GM10266 (cell line): Measurements from ENCODE around the gene NF2.
"Not testable (repeated sequence)": the region's sequence is repeated elsewhere in the genome, so short reads cannot be mapped to it uniquely, and the experiment has no call there.

Experiments used
- DNase-seq: peaks from one replicate; pipeline ENCODE4 v3.0.0; 2012; ENCODE audit errors: extremely low spot score
- TF ChIP-seq, protein P1 (sequence below): IDR thresholded peaks from 2 replicates; pipeline ENCODE4 v1.5.1; 2012; ENCODE audit warnings: mild to moderate bottlenecking, low read depth; ENCODE audit not compliant: control insufficient read depth, insufficient read depth; ENCODE audit errors: missing control alignments

Gene NF2

DNA sequence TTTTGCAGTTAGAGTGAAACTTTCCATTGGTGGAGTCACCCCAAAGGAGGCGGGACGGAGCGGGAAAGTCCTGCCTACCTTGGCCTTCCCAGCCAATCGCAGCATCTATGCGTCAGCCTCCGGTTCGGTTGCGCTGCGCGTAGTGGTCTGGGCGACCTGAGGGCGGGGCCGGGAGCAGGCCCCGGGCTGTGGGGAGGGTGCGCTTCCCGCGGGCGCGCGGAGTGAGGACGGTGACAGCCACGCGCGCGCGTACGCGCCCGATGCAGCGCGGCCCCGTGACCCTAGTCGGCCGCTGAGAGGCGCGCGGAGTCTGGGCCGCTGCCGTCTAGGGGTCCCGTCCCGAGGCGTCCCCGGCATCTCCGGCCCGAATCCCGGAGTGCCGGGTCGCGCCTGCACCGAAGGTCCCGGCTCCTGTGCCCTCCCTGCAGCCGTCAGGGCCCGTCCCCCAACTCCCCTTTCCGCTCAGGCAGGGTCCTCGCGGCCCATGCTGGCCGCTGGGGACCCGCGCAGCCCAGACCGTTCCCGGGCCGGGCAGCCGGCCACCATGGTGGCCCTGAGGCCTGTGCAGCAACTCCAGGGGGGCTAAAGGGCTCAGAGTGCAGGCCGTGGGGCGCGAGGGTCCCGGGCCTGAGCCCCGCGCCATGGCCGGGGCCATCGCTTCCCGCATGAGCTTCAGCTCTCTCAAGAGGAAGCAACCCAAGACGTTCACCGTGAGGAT lies at the start of gene NF2:
TSS of gene NF2 (plus strand) at position 276 of the 718 bp plus-strand sequence. CDS start at position 642, 366 bp downstream.
- TF ChIP-seq, protein P1, sequence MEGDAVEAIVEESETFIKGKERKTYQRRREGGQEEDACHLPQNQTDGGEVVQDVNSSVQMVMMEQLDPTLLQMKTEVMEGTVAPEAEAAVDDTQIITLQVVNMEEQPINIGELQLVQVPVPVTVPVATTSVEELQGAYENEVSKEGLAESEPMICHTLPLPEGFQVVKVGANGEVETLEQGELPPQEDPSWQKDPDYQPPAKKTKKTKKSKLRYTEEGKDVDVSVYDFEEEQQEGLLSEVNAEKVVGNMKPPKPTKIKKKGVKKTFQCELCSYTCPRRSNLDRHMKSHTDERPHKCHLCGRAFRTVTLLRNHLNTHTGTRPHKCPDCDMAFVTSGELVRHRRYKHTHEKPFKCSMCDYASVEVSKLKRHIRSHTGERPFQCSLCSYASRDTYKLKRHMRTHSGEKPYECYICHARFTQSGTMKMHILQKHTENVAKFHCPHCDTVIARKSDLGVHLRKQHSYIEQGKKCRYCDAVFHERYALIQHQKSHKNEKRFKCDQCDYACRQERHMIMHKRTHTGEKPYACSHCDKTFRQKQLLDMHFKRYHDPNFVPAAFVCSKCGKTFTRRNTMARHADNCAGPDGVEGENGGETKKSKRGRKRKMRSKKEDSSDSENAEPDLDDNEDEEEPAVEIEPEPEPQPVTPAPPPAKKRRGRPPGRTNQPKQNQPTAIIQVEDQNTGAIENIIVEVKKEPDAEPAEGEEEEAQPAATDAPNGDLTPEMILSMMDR: peak; percentile 31
- DNase-seq: peak; percentile 99

DNA sequence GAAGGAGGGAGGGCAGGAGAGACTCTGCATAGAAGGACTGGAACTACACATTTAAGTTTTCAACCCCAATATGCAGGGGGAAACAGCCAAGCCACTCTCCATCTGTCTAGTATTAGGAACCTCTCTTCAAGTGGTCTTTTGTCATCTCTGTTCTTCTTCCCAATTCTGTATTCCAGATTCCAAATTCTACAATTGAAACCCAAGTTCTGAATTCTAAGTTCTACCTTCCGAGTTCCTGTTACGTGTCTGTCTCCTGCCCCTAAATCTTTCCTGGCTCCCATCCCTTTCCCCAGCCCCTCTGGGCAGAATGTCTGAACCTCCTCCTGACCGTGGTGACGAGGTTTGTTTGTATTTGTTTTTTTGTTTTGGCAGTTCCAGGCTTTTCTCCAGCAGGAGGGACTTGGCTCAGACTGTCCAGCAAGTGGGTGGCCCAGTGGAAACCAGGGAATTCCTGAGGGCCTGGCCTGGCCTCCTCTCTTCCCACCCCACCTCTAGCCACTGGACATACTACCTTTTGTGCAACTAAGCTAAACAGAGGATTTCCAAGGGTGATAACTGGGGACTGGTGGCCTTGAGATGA lies 48.3 kb upstream of the NF2 start:
- no peak for DNase-seq
- TF ChIP-seq, protein P1: no peak

DNA sequence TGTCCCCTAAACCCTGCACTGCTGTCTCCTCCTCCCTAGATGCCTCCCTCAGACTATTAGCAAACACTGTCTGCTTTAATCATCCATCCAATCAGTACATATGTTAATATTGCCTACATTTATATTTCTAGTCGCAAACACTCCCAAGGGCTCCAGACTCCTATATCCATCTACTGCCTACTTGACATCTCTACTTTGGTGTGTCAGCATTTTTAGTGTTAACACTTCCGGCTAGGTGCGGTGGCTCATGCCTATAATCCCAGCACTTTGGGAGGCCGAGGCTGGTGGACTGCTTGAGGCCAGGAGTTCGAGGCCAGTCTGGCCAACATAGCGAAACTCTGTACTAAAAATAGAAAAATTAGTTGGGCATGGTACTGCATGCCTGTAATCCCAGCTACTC lies 44.4 kb upstream of the NF2 start:
- TF ChIP-seq, protein P1: no peak
- no peak for DNase-seq

DNA sequence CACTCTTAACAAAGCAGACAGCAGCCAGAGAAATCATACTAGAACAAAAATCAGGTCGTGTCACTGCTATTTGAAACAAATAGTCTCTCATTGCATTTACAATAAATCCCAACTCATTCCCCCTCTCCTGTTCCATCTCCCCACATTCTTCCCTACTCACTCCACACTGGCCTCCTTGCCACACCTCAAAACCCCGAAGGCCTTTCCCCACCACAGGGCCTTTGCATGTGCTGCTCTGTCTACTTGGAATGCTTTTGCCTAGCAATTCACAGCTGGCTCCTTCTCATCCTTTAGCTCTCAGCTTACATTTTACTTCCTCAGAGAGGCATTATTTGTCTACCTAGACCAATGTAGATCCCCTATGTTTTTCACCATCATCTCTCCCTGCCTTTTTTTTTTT lies 43.6 kb upstream of the NF2 start:
- TF ChIP-seq, protein P1: no peak
- DNase-seq: no peak

DNA sequence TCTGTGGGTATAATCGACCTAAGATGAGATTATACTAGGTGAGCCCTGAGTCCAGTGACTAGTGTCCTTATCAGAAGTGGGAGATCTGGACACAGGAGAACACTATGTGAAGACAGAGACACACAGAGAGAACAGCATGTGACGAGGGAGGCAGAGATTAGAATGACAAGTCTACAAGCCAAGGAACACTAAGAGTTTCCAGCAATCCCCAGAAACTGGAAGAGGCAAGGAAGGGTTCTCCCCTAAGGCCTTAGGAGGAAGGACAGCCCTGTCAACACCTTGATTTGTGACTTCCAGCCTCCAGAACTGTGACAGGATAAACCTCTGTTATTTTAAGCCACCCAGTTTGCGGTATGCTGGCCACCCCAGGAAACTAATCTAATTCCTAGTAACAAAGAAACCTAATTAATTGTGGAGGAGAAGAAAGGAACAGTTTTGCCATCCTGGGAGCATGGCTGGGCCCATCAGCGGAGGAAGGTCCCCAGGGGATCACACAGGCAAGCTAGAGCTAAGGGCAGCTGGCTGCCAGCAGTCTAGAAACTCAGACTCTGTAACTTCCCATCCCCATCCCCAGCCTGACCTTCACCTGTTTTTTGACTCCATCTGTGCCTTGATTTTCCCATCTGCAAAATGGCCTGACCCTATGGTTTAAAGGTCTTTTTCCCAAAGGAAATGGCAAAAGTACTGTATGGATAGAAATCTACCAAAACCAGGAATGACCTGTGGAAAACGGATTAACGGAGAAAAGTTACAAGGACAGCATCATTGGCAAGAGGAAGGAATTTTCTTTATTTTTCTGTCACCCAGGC lies 39.6 kb upstream of the NF2 start:
- no peak for DNase-seq
- TF ChIP-seq, protein P1: no peak

DNA sequence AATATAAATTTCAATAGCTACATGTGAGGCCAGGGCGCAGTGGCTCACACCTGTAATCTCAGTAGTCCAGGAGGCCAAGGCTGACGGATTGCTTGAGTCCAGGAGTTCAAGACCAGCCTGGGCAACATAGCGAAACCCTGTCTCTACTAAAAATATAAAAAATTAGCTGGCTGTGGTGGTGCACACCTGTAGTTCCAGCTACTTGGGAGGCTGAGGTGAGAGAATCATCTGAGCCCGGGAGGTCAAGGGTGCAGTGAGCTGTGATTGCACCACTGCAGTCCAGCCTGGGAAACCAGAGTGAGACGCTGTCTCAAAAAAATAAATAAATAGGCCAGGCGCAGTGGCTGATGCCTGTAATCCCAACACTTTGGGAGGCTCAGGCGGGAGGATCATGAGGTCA lies 36.9 kb upstream of the NF2 start:
- not testable (repeated sequence) for DNase-seq

DNA sequence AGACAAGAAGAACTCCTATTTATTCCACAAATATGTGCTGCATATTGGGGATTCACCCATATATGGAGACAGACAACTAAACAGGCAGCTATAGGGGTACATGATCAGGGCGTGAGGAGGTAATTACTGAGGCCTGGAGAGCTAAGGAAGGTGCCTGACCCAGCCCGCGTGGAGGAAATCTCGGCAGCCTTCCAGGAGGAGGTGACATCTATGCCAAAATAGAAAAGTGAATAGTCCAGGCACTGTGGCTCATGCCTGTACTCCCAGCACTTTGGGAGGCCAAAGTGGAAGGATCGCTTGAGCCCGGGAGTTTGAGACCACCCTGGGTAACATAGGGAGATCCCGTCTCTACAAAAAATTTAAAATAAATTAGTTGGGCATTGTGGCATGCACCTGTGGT lies 36.1 kb upstream of the NF2 start:
- no peak for DNase-seq
- TF ChIP-seq, protein P1: no peak
